Vagina (tissue), 2 donors: Measurements from ENCODE around the gene SCFD2.

ENCODE experiments used
- POLR2A ChIP-seq, 2 donors: fragments of 450-650 bp; IDR thresholded peaks; one replicate each; pipeline ENCODE4 v1.6.1; 2017; ENCODE audit warnings: antibody characterized with exemption in 2 of 2, mild to moderate bottlenecking in 2 of 2, moderate library complexity in 2 of 2
- POLR2AphosphoS5 ChIP-seq, 2 donors: sonication (generic); formaldehyde crosslinking; IDR thresholded peaks; one replicate each; pipeline ENCODE4 v1.9.0; 2017; ENCODE audit warnings: antibody characterized with exemption in 2 of 2, mild to moderate bottlenecking in 2 of 2, low read depth in 1 of 2; ENCODE audit not compliant: insufficient read depth in 1 of 2
- TF ChIP-seq, protein P1 (sequence below), 3 experiments: fragments of 450-650 bp in 2 of 3; fragments of 200-600 bp in 1 of 3; sonication (generic) in 1 of 3; IDR thresholded peaks; one replicate each; pipeline ENCODE4 v1.5.1; 2017 to 2019; ENCODE audit warnings: antibody characterized with exemption in 3 of 3, mild to moderate bottlenecking in 2 of 3, moderate library complexity in 2 of 3

- no peak for TF ChIP-seq POLR2AphosphoS5 (IDR thresholded peaks at IDR 0.05; ENCODE audit: insufficient read depth in 1 of 2, low read depth in 1 of 2)
- TF ChIP-seq, protein P1, sequence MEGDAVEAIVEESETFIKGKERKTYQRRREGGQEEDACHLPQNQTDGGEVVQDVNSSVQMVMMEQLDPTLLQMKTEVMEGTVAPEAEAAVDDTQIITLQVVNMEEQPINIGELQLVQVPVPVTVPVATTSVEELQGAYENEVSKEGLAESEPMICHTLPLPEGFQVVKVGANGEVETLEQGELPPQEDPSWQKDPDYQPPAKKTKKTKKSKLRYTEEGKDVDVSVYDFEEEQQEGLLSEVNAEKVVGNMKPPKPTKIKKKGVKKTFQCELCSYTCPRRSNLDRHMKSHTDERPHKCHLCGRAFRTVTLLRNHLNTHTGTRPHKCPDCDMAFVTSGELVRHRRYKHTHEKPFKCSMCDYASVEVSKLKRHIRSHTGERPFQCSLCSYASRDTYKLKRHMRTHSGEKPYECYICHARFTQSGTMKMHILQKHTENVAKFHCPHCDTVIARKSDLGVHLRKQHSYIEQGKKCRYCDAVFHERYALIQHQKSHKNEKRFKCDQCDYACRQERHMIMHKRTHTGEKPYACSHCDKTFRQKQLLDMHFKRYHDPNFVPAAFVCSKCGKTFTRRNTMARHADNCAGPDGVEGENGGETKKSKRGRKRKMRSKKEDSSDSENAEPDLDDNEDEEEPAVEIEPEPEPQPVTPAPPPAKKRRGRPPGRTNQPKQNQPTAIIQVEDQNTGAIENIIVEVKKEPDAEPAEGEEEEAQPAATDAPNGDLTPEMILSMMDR (IDR thresholded peaks at IDR 0.05) = no peak
- TF ChIP-seq POLR2A (IDR thresholded peaks at IDR 0.05) = no peak
These were observed 304.6 kb downstream of the SCFD2 start for GRCh38 chr4:53061091-53061850.
